Spleen (tissue), 7 donors: ENCODE data around the gene IDUA.

Experiments used
- POLR2A ChIP-seq, 3 donors: fragments of 450-650 bp; IDR thresholded peaks; one replicate each; pipeline ENCODE4 v1.5.1; 2017; ENCODE audit warnings: antibody characterized with exemption in 3 of 3, mild to moderate bottlenecking in 1 of 3
- TF ChIP-seq, protein P1 (sequence below), 11 experiments: fragments of 200-600 bp in 7 of 11; fragments of 450-650 bp in 4 of 11; sonication (generic) in 4 of 11; IDR thresholded peaks in 8 of 11; conservative IDR thresholded peaks in 3 of 11; 1 replicate in 7 of 11; 2 replicates in 4 of 11; pipeline versions ENCODE4 v1.4.0 to v1.8.0; 2016 to 2021; ENCODE audit warnings: antibody characterized with exemption in 11 of 11, inconsistent platforms in 4 of 11, mild to moderate bottlenecking in 1 of 11
- donor health status: DM: no; HTN: no; CAD: no; lungs with moderate emphysema.
- donor health status: DM: no; HTN: no; CAD: no.
- donor health status: DM: no; HTN: no; CAD: no.

DNA sequence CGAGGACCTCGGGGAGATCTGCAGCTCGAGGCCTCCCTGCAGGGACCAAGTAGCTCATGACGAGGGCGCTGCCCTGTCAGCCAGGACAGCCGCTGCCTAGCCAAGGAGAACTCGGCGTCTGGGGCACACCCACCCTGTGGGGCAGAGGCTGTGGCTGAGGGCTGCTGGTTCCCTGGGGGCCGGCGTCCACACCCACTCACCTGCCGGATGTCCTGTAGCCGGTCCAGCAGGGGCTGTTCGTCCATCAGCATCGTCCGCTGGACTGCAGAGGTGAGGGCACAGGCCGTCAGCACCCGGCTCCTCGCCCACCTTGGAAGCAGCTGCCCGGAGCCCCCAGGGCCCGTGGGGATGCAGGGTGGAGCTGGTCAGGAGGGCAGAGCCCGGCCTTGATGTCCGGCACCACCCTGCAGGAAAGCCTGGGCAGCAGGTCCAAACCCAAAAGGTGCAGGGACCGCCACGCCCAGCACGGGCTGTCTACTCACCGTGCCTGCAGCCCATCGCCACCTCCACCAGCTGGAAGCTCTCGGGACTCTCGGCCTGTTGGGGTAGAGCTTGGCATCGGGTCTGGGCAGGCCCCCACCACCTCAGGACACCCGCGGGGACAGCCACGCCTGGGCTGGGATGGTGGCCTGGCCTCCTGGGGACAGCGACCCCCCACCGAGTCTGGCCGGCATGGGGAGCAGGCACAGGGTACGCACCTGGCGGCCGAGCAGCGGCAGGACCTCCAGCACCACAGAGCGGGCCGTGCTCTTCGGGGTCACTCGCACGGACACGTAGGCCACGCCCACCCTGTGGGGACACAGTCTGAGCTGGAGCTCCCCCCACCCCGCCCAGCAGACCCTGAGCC, 20.4 kb upstream of the IDUA start:
- TF ChIP-seq, protein P1, sequence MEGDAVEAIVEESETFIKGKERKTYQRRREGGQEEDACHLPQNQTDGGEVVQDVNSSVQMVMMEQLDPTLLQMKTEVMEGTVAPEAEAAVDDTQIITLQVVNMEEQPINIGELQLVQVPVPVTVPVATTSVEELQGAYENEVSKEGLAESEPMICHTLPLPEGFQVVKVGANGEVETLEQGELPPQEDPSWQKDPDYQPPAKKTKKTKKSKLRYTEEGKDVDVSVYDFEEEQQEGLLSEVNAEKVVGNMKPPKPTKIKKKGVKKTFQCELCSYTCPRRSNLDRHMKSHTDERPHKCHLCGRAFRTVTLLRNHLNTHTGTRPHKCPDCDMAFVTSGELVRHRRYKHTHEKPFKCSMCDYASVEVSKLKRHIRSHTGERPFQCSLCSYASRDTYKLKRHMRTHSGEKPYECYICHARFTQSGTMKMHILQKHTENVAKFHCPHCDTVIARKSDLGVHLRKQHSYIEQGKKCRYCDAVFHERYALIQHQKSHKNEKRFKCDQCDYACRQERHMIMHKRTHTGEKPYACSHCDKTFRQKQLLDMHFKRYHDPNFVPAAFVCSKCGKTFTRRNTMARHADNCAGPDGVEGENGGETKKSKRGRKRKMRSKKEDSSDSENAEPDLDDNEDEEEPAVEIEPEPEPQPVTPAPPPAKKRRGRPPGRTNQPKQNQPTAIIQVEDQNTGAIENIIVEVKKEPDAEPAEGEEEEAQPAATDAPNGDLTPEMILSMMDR (IDR thresholded peaks at IDR 0.05 in 8 of 11, conservative IDR thresholded peaks at IDR 0.05 in 3 of 11): no peak
- TF ChIP-seq POLR2A (IDR thresholded peaks at IDR 0.05): no peak
